ENCODE data around the gene HDAC4. TPM values are rescaled to one million over a fixed set of nuclear protein-coding genes. Genes with fewer than 3 reads are reported as not detected.

Gene HDAC4
- total RNA-seq, 1 donor: 20.3 TPM

DNA sequence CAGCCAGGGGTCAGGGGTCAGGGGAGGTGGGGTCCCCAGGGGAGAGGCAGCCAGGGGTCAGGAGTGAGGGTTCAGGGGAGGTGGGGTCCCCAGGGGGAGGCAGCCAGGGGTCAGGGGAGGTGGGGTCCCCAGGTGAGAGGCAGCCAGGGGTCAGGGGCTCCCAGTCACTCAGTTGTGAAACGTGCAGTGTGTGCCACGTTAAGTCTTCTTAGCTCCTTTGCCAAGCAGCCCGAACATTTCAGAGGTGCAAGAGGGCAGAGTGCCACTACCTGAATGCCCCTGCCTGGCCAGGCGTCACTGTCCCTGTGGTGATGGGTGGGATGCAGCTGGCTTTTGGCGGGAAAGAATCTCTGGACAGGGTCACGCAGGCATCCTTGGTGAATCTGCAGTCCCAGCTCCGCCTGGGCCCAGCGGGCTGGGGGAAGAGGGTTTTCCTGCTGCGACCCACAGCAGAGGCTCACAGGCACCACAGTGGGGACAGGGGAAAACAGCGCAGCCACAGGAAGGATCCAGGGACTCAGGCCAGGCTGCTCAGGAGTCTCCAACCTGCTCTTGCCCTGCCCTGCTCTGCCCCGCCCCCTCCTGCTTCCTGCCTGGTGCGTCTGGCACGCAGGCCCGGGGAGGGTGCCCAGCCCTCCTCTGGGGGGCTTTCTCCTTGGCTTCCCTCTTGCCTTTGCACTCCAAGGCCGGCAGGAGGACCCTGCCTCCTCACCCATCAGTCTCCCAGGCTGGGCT lies 364.7 kb downstream of the HDAC4 start:
- DNase-seq (ENCODE audit: low read depth): no peak
- TF ChIP-seq, protein P1, sequence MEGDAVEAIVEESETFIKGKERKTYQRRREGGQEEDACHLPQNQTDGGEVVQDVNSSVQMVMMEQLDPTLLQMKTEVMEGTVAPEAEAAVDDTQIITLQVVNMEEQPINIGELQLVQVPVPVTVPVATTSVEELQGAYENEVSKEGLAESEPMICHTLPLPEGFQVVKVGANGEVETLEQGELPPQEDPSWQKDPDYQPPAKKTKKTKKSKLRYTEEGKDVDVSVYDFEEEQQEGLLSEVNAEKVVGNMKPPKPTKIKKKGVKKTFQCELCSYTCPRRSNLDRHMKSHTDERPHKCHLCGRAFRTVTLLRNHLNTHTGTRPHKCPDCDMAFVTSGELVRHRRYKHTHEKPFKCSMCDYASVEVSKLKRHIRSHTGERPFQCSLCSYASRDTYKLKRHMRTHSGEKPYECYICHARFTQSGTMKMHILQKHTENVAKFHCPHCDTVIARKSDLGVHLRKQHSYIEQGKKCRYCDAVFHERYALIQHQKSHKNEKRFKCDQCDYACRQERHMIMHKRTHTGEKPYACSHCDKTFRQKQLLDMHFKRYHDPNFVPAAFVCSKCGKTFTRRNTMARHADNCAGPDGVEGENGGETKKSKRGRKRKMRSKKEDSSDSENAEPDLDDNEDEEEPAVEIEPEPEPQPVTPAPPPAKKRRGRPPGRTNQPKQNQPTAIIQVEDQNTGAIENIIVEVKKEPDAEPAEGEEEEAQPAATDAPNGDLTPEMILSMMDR (IDR thresholded peaks at IDR 0.05; ENCODE audit: insufficient read depth, low read depth, low read length): no peak
- H3K4me3 ChIP-seq (ENCODE audit: low read depth, low read length): no peak overlapping the region

DNA sequence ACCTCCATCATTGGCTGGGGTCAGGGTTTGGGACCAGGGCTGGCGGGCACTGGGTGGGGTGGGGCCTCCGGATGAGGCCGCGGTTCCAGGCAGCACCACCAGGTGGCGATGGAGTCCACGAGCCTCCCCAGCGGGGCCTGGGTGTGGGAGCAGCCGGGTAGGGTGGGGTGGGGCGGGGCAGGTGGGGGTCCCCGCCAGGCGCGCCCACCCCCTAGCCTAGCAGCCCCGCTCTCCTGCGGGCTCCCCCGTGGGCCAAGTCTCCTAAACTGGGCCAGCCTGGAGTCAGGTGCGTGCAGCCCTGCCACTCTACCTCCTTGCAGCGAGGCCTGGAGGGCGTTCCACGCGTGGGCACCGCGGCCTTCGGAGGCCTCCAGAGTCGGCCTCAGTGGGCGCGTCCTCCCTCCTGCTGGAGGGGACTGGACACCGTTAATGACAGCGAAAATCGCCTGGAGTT lies 365.4 kb downstream of the HDAC4 start:
- no peak overlapping the region for H3K4me3 ChIP-seq (ENCODE audit: low read depth, low read length)
- DNase-seq (ENCODE audit: low read depth): peak; percentile 11
- TF ChIP-seq, protein P1 (IDR thresholded peaks at IDR 0.05; ENCODE audit: insufficient read depth, low read depth, low read length): peak; percentile 71

DNA sequence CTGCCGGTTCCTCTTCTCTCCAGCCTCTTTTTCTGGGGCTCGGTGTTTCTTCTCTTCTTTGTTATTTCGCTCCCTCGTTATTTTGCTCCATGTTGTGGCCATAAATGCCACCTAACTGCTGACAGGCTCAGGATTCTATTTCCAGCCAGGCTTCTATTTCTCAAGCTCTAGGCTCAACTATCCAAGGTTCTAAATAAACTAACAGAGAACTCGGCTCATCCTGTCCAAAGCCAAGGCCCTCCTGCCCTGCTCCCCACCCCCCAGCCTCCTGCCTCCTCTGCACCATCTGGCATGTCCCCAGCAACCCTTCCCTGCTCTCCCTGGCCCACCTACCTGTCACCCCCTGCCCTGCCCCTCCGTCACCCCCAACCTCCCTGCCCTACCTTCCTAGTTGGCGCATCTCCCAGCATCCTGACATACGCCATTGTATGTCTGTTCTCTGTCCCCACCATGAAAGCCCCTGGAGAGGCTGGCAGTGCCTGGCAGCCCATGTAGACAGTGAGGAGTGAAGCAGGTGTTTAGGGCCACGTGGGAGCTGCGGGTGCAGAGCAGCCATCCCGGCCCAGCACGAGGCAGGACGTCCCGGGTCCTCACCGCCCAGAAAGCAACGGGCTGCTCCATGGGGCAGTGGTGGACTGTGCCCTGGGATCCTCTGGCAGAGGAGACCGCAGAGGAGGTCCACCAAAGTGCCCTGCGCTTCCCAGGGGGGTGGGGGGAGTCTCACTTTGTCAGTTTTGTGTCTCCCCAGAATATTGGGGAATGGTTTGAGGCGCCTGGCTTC lies 366.1 kb downstream of the HDAC4 start:
- H3K4me3 ChIP-seq (ENCODE audit: low read depth, low read length): no peak overlapping the region
- TF ChIP-seq, protein P1 (IDR thresholded peaks at IDR 0.05; ENCODE audit: insufficient read depth, low read depth, low read length): no peak
- DNase-seq (ENCODE audit: low read depth): no peak

DNA sequence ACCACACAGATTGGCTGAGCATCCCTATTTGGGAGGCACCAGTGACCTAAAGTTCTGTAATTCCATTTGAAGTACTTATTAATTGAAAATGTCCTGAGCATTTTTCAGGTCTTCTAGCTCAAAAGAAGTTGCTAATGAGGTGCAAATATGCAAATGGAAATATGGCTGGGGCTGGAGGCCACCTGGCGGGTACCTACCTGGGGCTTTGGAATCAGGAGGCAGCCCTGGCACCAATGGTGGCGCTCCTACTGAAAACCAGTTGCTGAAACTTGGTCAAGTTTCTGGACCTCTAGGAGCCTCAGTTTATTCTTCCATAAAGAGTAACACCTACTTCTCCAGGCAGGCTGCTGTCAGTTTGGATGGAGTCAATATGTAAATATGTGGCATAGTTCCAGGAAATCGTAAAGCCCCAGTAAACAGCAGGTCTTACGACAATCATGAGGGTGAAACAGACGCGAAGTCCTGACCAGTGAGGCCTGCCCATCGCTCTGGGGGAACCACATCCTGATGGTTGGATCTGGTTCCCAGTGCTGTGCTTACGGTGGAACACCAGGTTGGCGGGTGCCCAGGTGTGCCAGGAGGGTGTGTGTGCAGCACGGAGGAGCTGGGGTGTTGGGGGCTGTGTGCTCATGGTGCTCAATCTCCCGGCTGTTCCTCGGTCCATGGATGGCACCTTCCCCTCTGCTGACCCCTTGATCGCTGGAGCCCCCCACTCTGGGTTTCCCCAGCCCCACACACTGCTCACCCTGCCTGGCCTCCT lies 366.8 kb downstream of the HDAC4 start:
- DNase-seq (ENCODE audit: low read depth): peak; percentile 38
- TF ChIP-seq, protein P1 (IDR thresholded peaks at IDR 0.05; ENCODE audit: insufficient read depth, low read depth, low read length): no peak

DNA sequence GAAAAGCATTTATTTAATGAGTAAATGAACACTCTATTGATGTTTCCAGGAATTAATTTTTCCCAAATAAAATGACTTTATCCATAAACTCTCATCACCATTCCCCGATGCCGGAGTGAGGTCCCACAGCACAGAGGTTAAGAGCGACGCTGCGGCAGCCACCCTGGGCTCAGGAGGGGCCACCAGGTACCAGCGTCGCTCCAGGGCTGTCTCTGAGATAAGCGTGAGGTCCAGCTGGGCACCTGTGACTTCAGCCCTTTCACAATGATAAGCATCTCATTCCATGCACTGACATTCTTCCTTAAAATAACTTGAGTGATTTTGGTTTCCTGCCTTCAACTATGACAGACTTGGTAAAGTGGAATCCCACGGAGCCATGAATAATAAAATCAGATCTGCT lies 370.9 kb downstream of the HDAC4 start:
- TF ChIP-seq, protein P1 (IDR thresholded peaks at IDR 0.05; ENCODE audit: insufficient read depth, low read depth, low read length): no peak
- no peak overlapping the region for H3K4me3 ChIP-seq (ENCODE audit: low read depth, low read length)
- no peak for DNase-seq (ENCODE audit: low read depth)

More for the DNA sequence above, 366.8 kb downstream of the HDAC4 start:
- no peak overlapping the region for H3K4me3 ChIP-seq (ENCODE audit: low read depth, low read length)

DNA sequence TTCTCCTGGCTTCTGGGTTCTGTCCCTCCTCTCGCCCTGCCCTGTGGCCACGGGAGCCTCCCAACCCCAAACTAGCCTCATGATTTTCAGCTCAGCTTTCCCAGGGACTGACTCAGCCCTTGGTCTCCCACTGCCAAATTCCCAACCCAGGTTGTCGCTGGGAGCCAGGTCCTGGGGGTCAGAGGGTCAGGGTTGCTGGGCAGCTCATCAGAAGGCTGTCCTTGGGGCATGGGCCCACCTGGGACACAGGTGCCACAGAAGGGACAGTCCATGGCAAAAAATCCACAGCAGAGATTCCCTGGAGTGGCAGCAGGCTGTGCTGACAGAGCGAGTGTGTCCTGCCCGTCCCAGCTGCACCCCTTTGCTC lies 372.6 kb downstream of the HDAC4 start:
- TF ChIP-seq, protein P1 (IDR thresholded peaks at IDR 0.05; ENCODE audit: insufficient read depth, low read depth, low read length): no peak
- no peak overlapping the region for H3K4me3 ChIP-seq (ENCODE audit: low read depth, low read length)
- DNase-seq (ENCODE audit: low read depth): no peak

Data from fibroblast of villous mesenchyme (primary cell).